Measurements from ENCODE around the gene DCST1. TPM values are rescaled to one million over a fixed set of nuclear protein-coding genes. Genes with fewer than 3 reads are reported as not detected.

The DCST1 gene
- total and polyA plus RNA-seq, 4 donors, result not detected

DNA sequence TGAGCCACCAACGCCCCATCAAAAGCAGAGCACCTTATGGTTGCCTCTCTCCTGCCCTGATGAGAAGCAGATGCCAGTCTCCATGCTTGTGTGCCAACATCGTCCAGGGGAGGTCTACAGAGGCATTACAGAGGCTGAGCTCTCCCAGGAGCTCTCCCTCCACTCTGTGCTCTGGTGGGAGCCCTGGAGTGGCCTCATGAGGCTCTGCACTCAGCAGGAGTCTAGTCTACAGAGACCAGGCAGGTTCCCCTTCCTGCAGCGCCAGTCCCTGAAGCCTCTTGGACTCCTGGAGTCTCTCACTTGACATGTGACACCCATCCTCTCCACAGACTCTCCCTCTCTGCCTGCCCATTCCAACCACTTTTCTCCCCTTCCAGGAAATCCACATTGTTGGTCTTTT lies 3.4 kb downstream of the DCST1 start (continued):
- no peak for TF ChIP-seq ATF3 (IDR thresholded peaks at IDR 0.05)
- TF ChIP-seq NR2F2 (IDR thresholded peaks at IDR 0.05), result no peak
- TF ChIP-seq, protein P1, sequence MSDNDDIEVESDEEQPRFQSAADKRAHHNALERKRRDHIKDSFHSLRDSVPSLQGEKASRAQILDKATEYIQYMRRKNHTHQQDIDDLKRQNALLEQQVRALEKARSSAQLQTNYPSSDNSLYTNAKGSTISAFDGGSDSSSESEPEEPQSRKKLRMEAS (IDR thresholded peaks at IDR 0.05), result no peak
- no peak for TF ChIP-seq GABPA (IDR thresholded peaks at IDR 0.05 in 1 of 2, conservative IDR thresholded peaks at IDR 0.05 in 1 of 2)
- TF ChIP-seq SP1 (IDR thresholded peaks at IDR 0.05), result no peak

GRCh38 chr1:155037851-155038441 lies 4.3 kb downstream of the DCST1 start:
- no peaks in the 10 kb centered on the region for H3K36me3 ChIP-seq (ENCODE audit: control insufficient read depth in 4 of 4, insufficient read depth in 3 of 4, low read depth in 1 of 4, low read length in 3 of 4)
- no peak for DNase-seq (ENCODE audit: low spot score)
- H3K27ac ChIP-seq (ENCODE audit: low read depth in 1 of 2, low read length in 2 of 2), result no peak overlapping the region
- no peaks in the 10 kb centered on the region for H3K9me3 ChIP-seq (ENCODE audit: control insufficient read depth in 4 of 4, low read length in 3 of 4)
- peaks cover 5 to 18% (median 12%) of the 10 kb centered on the region in 4 donors for H3K4me1 ChIP-seq (ENCODE audit: control insufficient read depth in 4 of 4, insufficient read depth in 4 of 4, low read length in 3 of 4)
- WGBS, result 90% methylated on average over 6 of the region's 6 CpGs
- H3K4me3 ChIP-seq (ENCODE audit: low read depth in 1 of 3, low read length in 3 of 3), result no peak overlapping the region
- no peak overlapping the region for H3K9ac ChIP-seq (ENCODE audit: low read depth in 1 of 2, low read length in 2 of 2)
- TF ChIP-seq ATF3 (IDR thresholded peaks at IDR 0.05), result no peak
- TF ChIP-seq RAD21 (IDR thresholded peaks at IDR 0.05), result no peak
- TF ChIP-seq HNF4G (IDR thresholded peaks at IDR 0.05), result no peak
- no peak for TF ChIP-seq NR2F2 (IDR thresholded peaks at IDR 0.05)
- TF ChIP-seq FOXA2 (IDR thresholded peaks at IDR 0.05), result no peak
- TF ChIP-seq CTCF (IDR thresholded peaks at IDR 0.05; ENCODE audit: low read depth, low read length, missing input control), result no peak
- TF ChIP-seq, protein P1 (IDR thresholded peaks at IDR 0.05), result no peak
- no peak for TF ChIP-seq FOXA1 (IDR thresholded peaks at IDR 0.05)
- TF ChIP-seq, protein P2, sequence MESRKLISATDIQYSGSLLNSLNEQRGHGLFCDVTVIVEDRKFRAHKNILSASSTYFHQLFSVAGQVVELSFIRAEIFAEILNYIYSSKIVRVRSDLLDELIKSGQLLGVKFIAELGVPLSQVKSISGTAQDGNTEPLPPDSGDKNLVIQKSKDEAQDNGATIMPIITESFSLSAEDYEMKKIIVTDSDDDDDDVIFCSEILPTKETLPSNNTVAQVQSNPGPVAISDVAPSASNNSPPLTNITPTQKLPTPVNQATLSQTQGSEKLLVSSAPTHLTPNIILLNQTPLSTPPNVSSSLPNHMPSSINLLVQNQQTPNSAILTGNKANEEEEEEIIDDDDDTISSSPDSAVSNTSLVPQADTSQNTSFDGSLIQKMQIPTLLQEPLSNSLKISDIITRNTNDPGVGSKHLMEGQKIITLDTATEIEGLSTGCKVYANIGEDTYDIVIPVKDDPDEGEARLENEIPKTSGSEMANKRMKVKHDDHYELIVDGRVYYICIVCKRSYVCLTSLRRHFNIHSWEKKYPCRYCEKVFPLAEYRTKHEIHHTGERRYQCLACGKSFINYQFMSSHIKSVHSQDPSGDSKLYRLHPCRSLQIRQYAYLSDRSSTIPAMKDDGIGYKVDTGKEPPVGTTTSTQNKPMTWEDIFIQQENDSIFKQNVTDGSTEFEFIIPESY (IDR thresholded peaks at IDR 0.05), result no peak
- TF ChIP-seq EGR1 (IDR thresholded peaks at IDR 0.05; ENCODE audit: low read depth in 2 of 2), result no peak
- TF ChIP-seq TAF1 (conservative IDR thresholded peaks at IDR 0.05), result no peak
- no peaks in the 10 kb centered on the region for H3K27me3 ChIP-seq (ENCODE audit: control insufficient read depth in 4 of 4, insufficient read depth in 4 of 4, low read length in 3 of 4)

GRCh38 chr1:155038602-155039307 lies 5.1 kb downstream of the DCST1 start:
- 47% methylated on average over 8 of the region's 8 CpGs for WGBS

More at GRCh38 chr1:155038602-155039307, 5.1 kb downstream of the DCST1 start:
- Histone ChIP-seq H3K9me3 (ENCODE audit: control insufficient read depth in 4 of 4, low read length in 3 of 4) (no peaks in the 10 kb centered on the region), H3K36me3 (ENCODE audit: control insufficient read depth in 4 of 4, insufficient read depth in 3 of 4, low read depth in 1 of 4, low read length in 3 of 4) (no peaks in the 10 kb centered on the region), H3K4me3 (ENCODE audit: low read depth in 1 of 3, low read length in 3 of 3) (no peak overlapping the region), H3K27ac (ENCODE audit: low read depth in 1 of 2, low read length in 2 of 2) (peak overlapping the region in 1 of 2 donors; percentile 38), H3K4me1 (ENCODE audit: control insufficient read depth in 4 of 4, insufficient read depth in 4 of 4, low read length in 3 of 4) (peaks cover 6 to 26% (median 17%) of the 10 kb centered on the region in 4 donors), H3K9ac (ENCODE audit: low read depth in 1 of 2, low read length in 2 of 2) (no peak overlapping the region), H3K27me3 (ENCODE audit: control insufficient read depth in 4 of 4, insufficient read depth in 4 of 4, low read length in 3 of 4) (no peaks in the 10 kb centered on the region)
- TF ChIP-seq, protein P1 (IDR thresholded peaks at IDR 0.05), result no peak
- TF ChIP-seq CTCF (IDR thresholded peaks at IDR 0.05; ENCODE audit: low read depth, low read length, missing input control), result no peak
- no peak for TF ChIP-seq JUND (IDR thresholded peaks at IDR 0.05)
- no peak for TF ChIP-seq RAD21 (IDR thresholded peaks at IDR 0.05)
- TF ChIP-seq FOXA2 (IDR thresholded peaks at IDR 0.05), result no peak
- TF ChIP-seq, protein P2 (IDR thresholded peaks at IDR 0.05), result no peak
- TF ChIP-seq HNF4A (conservative IDR thresholded peaks at IDR 0.05), result peak in 1 of 2 donors; percentile 21
- TF ChIP-seq RXRA (IDR thresholded peaks at IDR 0.05), result peak in 1 of 2 donors; percentile 8
- no peak for TF ChIP-seq EGR1 (IDR thresholded peaks at IDR 0.05; ENCODE audit: low read depth in 2 of 2)
- TF ChIP-seq SP1 (IDR thresholded peaks at IDR 0.05), result peak; percentile 27
- no peak for TF ChIP-seq YY1 (IDR thresholded peaks at IDR 0.05)
- no peak for DNase-seq (ENCODE audit: low spot score)

All from liver (tissue), 9 donors.